Adrenal gland (tissue), 5 donors: ENCODE measurements around the gene SLC19A1.

ENCODE experiments used
- POLR2A ChIP-seq, 2 donors: fragments of 450-650 bp; IDR thresholded peaks; one replicate each; pipeline ENCODE4 v1.6.1; 2017; ENCODE audit warnings: antibody characterized with exemption in 2 of 2, mild to moderate bottlenecking in 2 of 2, moderate library complexity in 1 of 2
- TF ChIP-seq, protein P1 (sequence below), 6 experiments: fragments of 450-650 bp in 4 of 6; fragments of 200-600 bp in 2 of 6; sonication (generic) in 1 of 6; IDR thresholded peaks; 1 replicate in 5 of 6; 2 replicates in 1 of 6; pipeline versions ENCODE4 v1.5.1 to v1.8.0; 2016 to 2021; ENCODE audit warnings: antibody characterized with exemption in 6 of 6, mild to moderate bottlenecking in 2 of 6, moderate library complexity in 1 of 6
- donor health status: DM: no; HTN: no; CAD: no.

DNA sequence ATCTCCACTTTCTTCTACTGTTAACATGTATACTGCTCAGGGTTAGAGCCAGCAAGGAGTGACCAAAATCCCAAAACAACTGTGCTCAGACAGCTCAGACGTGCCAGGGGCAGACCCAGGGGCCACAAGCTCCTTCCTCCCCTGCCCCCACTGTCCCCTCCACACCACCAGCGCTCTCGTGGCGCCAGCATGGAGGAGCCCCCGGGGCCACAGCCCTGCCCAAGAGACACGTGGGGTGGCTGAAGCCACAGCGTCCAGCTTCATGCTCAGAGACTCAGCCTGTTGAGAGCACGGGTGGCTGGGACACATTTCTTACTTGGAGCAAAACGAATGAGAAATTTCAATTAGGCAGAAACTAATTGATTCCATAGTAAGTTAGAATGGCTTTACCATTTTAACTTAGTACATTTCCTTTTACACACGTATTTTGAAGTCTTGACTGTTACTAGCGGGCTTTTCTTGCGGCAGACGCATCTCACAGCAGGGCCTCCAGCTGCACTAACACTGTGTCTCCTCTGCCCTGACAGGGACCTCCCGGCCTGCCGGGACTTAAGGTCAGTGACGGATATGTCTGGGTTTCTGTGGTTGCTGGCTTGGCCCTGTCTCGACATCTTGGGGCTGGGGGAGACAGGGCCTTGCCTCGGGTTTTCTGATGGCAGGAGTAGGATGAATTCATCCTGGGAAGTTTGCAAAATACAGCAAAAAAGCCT, 54.2 kb downstream of the SLC19A1 start:
- TF ChIP-seq, protein P1, sequence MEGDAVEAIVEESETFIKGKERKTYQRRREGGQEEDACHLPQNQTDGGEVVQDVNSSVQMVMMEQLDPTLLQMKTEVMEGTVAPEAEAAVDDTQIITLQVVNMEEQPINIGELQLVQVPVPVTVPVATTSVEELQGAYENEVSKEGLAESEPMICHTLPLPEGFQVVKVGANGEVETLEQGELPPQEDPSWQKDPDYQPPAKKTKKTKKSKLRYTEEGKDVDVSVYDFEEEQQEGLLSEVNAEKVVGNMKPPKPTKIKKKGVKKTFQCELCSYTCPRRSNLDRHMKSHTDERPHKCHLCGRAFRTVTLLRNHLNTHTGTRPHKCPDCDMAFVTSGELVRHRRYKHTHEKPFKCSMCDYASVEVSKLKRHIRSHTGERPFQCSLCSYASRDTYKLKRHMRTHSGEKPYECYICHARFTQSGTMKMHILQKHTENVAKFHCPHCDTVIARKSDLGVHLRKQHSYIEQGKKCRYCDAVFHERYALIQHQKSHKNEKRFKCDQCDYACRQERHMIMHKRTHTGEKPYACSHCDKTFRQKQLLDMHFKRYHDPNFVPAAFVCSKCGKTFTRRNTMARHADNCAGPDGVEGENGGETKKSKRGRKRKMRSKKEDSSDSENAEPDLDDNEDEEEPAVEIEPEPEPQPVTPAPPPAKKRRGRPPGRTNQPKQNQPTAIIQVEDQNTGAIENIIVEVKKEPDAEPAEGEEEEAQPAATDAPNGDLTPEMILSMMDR (IDR thresholded peaks at IDR 0.05) = no peak
- TF ChIP-seq POLR2A (IDR thresholded peaks at IDR 0.05) = no peak
